Measurements from ENCODE around the gene CNTN4.

CNTN4 gene

DNA sequence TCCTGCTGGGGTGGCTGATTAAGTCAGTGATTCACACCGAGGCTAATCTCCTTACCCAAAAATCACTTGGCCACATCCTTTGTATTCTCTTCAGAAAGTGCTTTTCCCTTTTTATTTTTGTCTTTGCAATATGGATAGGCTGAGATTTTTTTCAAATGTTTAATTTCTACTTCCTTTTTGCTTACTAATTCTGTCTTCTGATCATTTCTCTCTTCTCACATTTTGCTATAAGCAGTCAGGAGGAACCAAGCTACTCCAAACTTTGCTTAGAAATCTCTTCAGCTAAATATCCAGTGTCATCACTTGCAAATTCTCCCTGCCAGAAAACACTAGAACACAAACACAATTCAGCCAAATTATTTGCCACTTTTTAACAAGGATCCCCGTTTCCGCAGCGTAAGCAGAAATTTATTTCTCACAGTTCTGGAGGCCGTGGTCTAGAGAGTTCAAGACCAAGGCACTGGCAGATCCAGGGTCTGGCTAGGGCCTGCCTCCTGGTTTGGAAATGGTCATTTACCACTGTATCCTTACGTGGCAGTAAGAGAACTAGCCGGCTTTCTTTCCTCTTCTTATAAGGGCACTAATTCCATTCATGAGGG is 906.6 kb downstream of the CNTN4 start:
- DNase-seq: no peak

DNA sequence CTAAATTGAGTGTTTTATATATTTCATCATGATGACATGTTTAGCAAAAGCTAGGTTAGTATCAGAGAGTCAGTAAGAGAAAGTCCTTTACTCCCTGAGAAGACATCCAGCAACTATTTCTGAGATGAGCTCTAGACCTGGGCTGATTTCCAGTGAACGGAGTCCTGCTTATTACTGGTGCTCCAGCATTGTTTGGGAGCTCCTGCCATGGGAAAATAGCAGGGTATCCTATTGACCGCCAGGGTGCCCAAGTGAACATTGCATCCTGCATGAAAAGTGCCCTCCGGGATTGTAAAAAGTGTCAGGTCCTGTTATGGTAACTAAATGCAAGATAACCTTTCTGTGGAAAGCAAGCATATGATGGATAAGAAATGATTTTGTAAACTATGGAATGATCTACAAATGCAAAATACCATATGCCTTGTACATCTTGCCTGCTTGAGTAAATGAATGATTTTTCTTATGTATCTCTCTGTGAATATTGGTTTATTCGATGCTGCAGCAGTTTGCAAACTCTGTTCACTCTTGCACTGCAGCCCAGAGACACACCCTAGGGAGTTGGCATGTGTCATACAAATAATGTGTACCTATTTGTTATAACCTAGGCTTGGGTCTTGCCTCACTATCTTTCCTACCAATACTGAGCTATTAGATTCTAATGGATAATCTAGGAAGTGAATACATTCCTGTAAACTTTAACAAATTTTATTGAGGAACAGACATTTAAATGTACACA is 914.8 kb downstream of the CNTN4 start:
- DNase-seq: no peak

DNA sequence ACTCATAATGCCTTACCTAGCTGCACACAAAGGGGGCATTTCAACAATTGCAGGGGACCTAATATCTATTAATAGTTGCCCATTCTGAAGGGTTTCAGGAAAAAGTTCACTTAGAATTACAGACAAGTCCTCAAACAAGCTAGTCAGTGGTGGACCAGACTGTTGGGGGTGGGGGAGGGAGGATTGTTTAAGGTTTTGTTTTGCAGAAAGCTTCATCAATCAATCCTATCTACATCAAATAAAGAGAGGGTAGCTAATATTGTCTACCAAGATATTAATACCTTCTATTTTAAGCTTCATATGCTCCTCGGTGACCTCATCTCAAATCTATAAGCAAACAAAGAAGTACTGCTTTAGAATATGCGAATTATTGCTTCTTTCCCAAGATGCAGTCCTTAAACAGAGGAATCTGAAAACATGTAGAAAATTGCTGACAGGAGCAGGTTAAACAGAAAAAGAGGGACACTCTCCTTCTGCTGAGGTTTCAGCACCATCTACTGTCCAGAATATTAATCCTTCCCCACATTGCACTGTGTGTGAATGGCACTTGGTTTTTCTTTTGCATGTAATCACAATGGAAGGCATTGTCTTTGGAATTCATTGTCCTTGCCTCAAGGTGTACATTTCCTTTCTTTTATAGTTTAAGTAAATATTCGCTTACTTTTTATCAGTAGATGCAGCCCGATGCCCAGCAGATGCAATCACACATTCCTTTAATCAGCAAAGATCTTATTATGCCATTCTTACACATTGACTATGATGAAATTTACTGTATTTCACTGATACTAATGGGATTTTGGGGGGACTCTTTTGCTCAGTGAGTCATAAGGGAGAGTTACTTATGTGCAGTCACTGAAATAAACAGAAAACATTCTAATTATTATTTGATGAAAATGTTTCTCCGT is 916.8 kb downstream of the CNTN4 start:
- no peak for DNase-seq

- DNase-seq: no peak
Measured at GRCh38 chr3:3016226-3016625, 917.6 kb downstream of the CNTN4 start.

DNA sequence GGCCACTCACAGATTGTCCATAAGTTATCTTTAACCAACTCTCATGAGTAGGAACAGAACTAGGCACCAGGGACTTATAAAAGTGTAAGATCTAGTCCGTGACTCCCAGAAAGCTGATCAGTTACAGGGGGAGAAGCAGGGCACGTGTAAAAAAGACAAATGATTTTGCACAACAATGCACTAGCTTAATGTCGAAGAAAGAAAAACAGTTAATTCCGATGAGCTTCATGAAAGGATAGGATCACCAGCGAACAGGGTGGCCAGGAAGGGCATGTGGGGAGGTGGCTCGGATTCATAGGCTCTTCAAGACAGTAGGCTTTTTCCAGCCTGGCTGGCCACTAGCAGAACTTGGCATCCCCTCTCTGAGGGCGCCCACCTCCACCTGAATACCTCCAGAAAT is 921.5 kb downstream of the CNTN4 start:
- DNase-seq: no peak

DNA sequence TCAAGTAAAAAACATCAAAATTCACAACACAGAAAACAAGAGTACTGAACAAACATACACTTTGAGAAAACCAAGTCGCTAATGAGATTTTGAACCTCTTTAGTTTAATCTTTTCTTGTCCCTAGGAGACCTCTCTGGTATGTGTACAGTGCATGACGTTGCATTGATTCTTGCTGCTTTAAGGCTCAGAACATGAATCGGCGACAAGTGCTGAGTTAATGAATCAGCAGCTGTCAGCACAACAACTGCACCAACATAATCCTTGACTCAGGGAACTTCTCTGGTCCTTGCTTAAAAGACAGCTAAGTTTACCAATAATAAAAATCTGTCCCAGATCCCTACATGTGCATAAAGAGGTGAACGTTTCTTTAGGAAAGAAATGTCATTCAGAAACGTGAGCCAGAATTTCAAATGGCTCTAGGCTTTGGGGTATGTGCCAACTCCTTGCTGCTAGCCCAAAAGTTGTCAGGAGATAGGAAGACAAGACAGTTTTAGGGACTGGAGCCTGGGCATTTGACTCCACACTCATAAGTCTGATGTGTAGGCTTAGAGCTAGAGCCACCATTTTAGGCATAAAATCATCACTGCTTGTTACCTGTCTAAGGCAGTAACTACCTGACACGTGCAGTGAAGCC is 924.6 kb downstream of the CNTN4 start:
- no peak for DNase-seq

GRCh38 chr3:3027976-3028567 is 929.4 kb downstream of the CNTN4 start:
- no peak for DNase-seq

GRCh38 chr3:3031326-3031725 is 932.7 kb downstream of the CNTN4 start:
- DNase-seq: no peak

DNA sequence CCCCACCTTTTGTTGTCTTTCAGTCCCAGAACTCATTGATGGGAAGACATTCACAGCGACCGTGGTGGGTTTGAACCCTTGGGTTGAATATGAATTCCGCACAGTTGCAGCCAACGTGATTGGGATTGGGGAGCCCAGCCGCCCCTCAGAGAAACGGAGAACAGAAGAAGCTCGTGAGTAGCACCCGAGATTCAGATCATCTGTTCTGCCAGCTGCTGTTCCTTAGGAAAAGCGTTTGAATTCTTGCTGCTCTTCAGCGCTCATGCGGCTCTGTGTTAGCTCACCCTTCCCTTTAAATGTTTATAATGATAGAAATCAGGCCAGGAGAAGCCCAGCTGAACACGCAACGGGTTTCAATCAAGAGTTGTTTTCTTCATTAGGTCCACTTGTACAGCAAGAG is 938.5 kb downstream of the CNTN4 start:
- DNase-seq: no peak

DNA sequence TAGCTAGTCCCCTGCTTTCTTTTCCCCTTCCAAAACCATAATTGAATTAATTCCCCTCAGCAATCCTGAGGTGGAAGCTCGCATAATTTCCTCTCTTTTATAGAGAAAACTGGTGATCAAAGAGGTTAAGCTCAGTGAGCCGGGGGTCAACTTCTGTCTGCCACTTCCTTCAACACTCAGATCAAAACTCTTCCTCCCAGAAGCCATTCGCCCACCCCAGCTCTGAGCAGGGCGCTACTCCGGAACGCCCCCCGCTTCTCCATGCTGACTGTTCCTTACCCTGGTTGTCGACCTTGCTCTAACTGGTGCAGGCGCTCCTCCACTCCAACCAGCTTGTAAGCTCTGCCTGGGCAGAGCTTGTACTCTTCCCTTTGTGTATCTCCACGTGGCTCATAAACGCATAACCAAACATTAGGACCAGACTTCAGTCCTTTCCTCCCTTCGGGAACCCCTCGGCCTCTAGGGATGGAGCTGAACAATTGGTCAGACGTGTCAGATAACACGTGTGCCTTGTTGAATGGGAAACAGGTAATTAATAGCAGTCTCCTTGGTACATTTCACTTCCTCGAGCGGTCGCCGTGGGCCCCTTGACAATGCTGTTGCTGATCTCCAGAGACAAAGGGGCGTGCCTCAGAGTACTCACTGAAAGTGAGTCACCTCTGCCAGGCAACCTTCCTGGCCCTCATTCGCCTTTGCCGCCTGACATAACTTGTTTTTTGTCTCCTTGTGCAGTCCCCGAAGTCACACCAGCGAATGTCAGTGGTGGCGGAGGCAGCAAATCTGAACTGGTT is 939.7 kb downstream of the CNTN4 start:
- no peak for DNase-seq

DNA sequence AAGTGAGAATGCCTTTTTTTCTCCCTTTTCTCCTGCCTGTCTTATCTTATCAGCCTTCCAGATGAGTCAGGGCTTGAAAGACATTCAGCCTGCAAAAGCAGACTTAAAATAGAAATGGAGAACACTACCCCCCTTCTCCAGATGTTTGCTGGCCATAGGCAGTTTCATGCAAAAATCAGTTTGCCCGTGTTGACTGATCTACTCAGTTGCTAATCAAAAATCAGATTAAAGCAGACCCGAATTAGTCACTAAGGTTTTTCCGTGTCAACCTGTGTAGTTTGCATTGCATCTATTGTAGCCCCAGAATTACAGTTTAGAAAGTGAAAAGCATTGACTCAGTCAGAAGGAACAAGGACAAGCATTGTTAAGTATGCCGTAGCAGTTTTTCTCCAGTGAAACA is 955.3 kb downstream of the CNTN4 start:
- no peak for DNase-seq

GRCh38 chr3:3059645-3060044 is 961.0 kb downstream of the CNTN4 start:
- DNase-seq: no peak

GRCh38 chr3:3064297-3064696 is 965.6 kb downstream of the CNTN4 start:
- no peak for DNase-seq

DNA sequence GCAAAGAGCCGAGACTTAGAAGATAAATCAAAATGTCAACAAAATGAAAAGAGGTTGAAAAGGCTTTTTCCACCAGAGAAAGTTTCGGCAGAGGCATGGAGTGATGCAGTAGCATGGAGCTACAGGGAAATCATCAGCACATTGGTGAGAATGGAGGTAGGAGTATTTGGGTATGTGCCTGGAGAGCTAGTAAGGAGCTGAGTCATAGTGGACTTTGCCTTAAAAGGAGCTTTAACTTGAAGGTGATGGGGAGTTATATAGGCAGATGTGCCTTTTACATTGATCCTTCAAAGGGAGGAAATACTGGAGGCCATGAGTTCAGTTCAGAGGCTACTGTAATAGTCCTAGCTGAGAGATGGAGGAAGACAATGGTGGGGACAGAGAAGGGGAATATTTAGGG is 967.2 kb downstream of the CNTN4 start:
- no peak for DNase-seq

DNA sequence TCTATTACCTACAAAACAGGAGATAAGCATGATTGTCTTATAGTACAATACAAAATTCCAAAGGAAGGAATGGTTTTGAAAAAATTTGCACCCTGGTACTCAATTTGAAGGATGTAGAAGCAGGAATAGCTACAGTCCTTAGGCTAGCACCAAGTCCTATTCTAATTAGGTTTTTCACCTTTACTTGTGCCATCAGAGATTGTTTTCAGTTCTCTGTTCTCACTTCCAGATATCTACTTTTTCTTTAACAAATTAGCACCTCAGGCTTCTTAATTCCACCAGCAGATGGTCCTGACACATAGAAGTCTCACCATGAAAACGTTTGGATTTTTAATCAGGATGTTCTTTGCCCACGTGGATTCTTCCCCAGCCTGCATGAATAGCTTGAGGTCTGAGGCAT is 967.7 kb downstream of the CNTN4 start:
- no peak for DNase-seq

GRCh38 chr3:3066910-3067309 is 968.2 kb downstream of the CNTN4 start:
- DNase-seq: no peak

DNA sequence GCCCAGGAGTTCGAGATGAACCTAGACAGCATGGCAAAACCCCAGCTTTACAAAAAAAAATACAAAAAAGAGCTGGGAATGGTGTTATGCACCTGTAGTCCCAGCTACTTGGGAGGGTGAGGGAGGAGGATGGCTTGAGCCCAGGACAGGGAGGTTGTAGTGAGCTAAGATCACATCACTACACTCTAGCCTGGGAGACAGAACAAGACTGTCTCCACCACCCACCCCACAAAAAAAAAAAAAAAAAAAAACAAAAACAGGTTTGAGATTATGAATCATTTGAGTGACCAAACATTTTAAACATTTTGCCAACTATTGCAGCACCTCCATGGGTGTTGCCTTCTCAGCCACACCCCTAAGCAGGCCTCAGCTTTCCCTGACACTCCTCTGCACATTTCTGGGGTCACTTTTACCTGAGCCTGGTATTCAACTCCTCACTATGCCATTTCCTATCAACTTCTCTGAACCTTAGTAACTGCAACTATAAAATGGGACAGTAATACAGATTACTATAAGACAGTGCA is 969.8 kb downstream of the CNTN4 start:
- no peak for DNase-seq

DNA sequence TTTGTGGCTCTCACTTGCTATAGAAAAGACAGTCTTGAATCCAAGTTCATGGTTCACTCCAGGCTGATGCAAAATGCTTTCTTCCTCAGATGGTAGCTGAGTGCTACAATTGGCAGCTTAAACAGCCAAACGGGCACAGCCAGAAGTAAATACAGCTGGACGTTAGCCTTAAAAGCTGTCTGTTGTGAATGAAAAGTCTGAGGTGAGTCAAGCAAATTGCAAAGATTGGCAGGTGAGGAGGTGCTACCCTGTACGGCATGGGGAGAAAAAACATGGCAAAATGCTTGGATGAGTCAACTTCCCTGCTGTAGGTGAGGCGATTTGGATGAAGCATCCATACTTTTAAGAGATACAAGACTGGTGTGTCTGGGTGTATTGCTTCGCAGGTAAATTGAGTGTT is 971.1 kb downstream of the CNTN4 start:
- no peak for DNase-seq

GRCh38 chr3:3071136-3071535 is 972.5 kb downstream of the CNTN4 start:
- no peak for DNase-seq

GRCh38 chr3:3074551-3075257 is 976.0 kb downstream of the CNTN4 start:
- no peak for DNase-seq

- DNase-seq: no peak
Measured at GRCh38 chr3:3080309-3080708, 981.6 kb downstream of the CNTN4 start.

Measured in NCI-H2029 treated with DMSO at 0.1 percent for 48 hours (cell line).